ENCODE data around the gene FAM181A. TPM values are rescaled to one million over a fixed set of nuclear protein-coding genes. Genes with fewer than 3 reads are reported as not detected.

Gene FAM181A
- total and polyA plus RNA-seq, 2 donors (not counting 1 experiment from before 2014, with no cell fraction given), result not detected

DNA sequence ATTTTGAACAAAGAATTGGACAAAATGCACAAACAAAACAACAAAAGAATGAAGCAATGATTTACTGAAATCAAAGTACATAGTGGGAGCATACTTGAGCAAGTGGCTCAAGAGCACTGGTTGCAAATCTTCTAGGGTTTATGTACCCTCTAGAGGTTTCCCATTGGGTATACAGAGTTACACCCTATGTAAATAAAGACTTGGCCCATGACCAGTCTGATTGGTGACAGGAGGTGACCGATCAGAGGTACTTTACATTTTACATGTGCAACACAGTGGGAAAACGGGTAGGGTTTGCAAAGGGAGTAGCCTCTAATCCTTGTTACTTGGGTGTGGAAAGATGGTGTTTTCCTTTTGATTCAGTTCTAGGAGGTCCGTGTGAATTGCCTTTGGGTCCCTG, 10.6 kb upstream of the FAM181A start:
- Mint-ChIP-seq H3K27me3 (peaks cover 24% of the 10 kb centered on the region), H3K4me1 (no peaks in the 10 kb centered on the region), H3K9me3 (ENCODE audit: insufficient read depth) (peaks cover 2% of the 10 kb centered on the region), H3K4me3 (no peak overlapping the region), H3K27ac (no peak overlapping the region)
- Histone ChIP-seq H3K27me3 (replicated peaks in 1 of 4; ENCODE audit: control extremely low read depth in 1 of 4, control insufficient read depth in 3 of 4, insufficient read depth in 4 of 4, low read length in 3 of 4) (peaks cover 0 to 7% (median 2%) of the 10 kb centered on the region in 4 experiments), H3K9ac (ENCODE audit: low read length) (no peak overlapping the region), H3K27ac (ENCODE audit: low read length in 2 of 2) (no peak overlapping the region), H3K36me3 (replicated peaks in 1 of 2; ENCODE audit: control extremely low read depth in 1 of 2, control insufficient read depth in 1 of 2, extremely low read depth in 1 of 2, insufficient read depth in 2 of 2, low read length in 1 of 2) (no peaks in the 10 kb centered on the region), H2AFZ (ENCODE audit: insufficient read depth, low read depth, low read length, poor library complexity, severe bottlenecking) (no peak overlapping the region), H3K9me3 (ENCODE audit: control extremely low read depth in 1 of 3, control insufficient read depth in 2 of 3, insufficient read depth in 1 of 3, low read length in 2 of 3) (peaks cover 0 to 11% (median 9%) of the 10 kb centered on the region in 3 donors), H3K4me1 (ENCODE audit: control insufficient read depth in 2 of 2, insufficient read depth in 2 of 2, low read length in 2 of 2) (no peaks in the 10 kb centered on the region), H4K20me1 (ENCODE audit: control insufficient read depth, insufficient read depth, low read length, poor library complexity, severe bottlenecking) (no peaks in the 10 kb centered on the region), H3K79me2 (ENCODE audit: control insufficient read depth, insufficient read depth, low read length) (no peaks in the 10 kb centered on the region), H3K4me2 (replicated peaks; ENCODE audit: low read depth, low read length, poor library complexity, severe bottlenecking) (no peak overlapping the region), H3K4me3 (ENCODE audit: control extremely low read depth in 1 of 5, extremely low read depth in 1 of 5, insufficient read depth in 1 of 5, low read depth in 2 of 5, low read length in 4 of 5) (no peak overlapping the region)
- TF ChIP-seq, protein P1, sequence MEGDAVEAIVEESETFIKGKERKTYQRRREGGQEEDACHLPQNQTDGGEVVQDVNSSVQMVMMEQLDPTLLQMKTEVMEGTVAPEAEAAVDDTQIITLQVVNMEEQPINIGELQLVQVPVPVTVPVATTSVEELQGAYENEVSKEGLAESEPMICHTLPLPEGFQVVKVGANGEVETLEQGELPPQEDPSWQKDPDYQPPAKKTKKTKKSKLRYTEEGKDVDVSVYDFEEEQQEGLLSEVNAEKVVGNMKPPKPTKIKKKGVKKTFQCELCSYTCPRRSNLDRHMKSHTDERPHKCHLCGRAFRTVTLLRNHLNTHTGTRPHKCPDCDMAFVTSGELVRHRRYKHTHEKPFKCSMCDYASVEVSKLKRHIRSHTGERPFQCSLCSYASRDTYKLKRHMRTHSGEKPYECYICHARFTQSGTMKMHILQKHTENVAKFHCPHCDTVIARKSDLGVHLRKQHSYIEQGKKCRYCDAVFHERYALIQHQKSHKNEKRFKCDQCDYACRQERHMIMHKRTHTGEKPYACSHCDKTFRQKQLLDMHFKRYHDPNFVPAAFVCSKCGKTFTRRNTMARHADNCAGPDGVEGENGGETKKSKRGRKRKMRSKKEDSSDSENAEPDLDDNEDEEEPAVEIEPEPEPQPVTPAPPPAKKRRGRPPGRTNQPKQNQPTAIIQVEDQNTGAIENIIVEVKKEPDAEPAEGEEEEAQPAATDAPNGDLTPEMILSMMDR (IDR thresholded peaks at IDR 0.05), result no peak
- no peak for TF ChIP-seq EZH2 (IDR thresholded peaks at IDR 0.05; ENCODE audit: borderline replicate concordance, insufficient read depth, low read depth, low read length, poor library complexity, severe bottlenecking)
- ChIA-PET POLR2A (no interaction called here), CTCF (no interaction called here)
- WGBS (ENCODE audit: insufficient coverage), result no CpG with 5 or more reads among the region's 3 CpGs
- ATAC-seq (ENCODE audit: low read depth) (no peak), DNase-seq (no peak)
- intact Hi-C loops (cut with micrococcal nuclease), result no loop called here

DNA sequence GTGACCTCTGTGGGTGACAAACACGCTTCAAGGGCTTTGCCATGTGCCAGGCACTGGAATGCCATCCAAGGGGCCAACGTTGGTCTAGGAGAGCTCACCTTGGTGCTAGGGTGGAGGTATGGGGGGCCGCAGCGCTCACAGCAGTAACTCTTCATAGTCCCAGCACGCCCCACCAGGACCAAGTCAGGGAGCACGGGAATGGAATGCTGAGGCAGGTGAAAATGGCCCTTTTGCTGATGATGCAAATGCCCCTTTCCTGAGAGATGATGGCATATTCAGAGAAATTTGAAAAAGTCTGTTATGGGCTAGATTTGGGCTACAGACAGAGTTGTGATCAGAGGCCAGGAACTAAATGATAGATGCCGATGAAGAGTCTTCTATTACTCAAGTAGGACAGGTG, 10.0 kb upstream of the FAM181A start:
- no peak for TF ChIP-seq EZH2 (IDR thresholded peaks at IDR 0.05; ENCODE audit: borderline replicate concordance, insufficient read depth, low read depth, low read length, poor library complexity, severe bottlenecking)
- TF ChIP-seq, protein P1 (IDR thresholded peaks at IDR 0.05), result no peak
- Mint-ChIP-seq H3K4me3 (no peak overlapping the region), H3K9me3 (ENCODE audit: insufficient read depth) (peaks cover 2% of the 10 kb centered on the region), H3K27me3 (peaks cover 24% of the 10 kb centered on the region), H3K4me1 (no peaks in the 10 kb centered on the region), H3K27ac (no peak overlapping the region)
- DNase-seq (no peak), ATAC-seq (ENCODE audit: low read depth) (no peak)
- ChIA-PET CTCF (no interaction called here), POLR2A (no interaction called here)
- Histone ChIP-seq H3K9me3 (ENCODE audit: control extremely low read depth in 1 of 3, control insufficient read depth in 2 of 3, insufficient read depth in 1 of 3, low read length in 2 of 3) (peaks cover 0 to 11% (median 9%) of the 10 kb centered on the region in 3 donors), H3K9ac (ENCODE audit: low read length) (no peak overlapping the region), H3K4me3 (ENCODE audit: control extremely low read depth in 1 of 5, extremely low read depth in 1 of 5, insufficient read depth in 1 of 5, low read depth in 2 of 5, low read length in 4 of 5) (no peak overlapping the region), H3K79me2 (ENCODE audit: control insufficient read depth, insufficient read depth, low read length) (no peaks in the 10 kb centered on the region), H3K36me3 (replicated peaks in 1 of 2; ENCODE audit: control extremely low read depth in 1 of 2, control insufficient read depth in 1 of 2, extremely low read depth in 1 of 2, insufficient read depth in 2 of 2, low read length in 1 of 2) (no peaks in the 10 kb centered on the region), H3K4me1 (ENCODE audit: control insufficient read depth in 2 of 2, insufficient read depth in 2 of 2, low read length in 2 of 2) (no peaks in the 10 kb centered on the region), H3K4me2 (replicated peaks; ENCODE audit: low read depth, low read length, poor library complexity, severe bottlenecking) (no peak overlapping the region), H3K27ac (ENCODE audit: low read length in 2 of 2) (no peak overlapping the region), H4K20me1 (ENCODE audit: control insufficient read depth, insufficient read depth, low read length, poor library complexity, severe bottlenecking) (no peaks in the 10 kb centered on the region), H2AFZ (ENCODE audit: insufficient read depth, low read depth, low read length, poor library complexity, severe bottlenecking) (no peak overlapping the region), H3K27me3 (replicated peaks in 1 of 4; ENCODE audit: control extremely low read depth in 1 of 4, control insufficient read depth in 3 of 4, insufficient read depth in 4 of 4, low read length in 3 of 4) (peaks cover 0 to 7% (median 2%) of the 10 kb centered on the region in 4 experiments)
- 86% methylated on average over 6 of the region's 7 CpGs for WGBS (ENCODE audit: insufficient coverage)
- intact Hi-C loops (cut with micrococcal nuclease), result no loop called here
